ENCODE data around the gene NTSR2. TPM values are rescaled to one million over a fixed set of nuclear protein-coding genes. Genes with fewer than 3 reads are reported as not detected.
"Not testable (repeated sequence)": the region's sequence is repeated elsewhere in the genome, so short reads cannot be mapped to it uniquely, and the experiment has no call there.

The NTSR2 gene
- total and polyA plus RNA-seq, 2 experiments from 2014 or later, result not detected

GRCh38 chr2:11662882-11663281 lies 7.1 kb downstream of the NTSR2 start:
- no peak for DNase-seq (ENCODE audit: low read depth in 1 of 2, low spot score in 1 of 2)
- TF ChIP-seq CTCF (IDR thresholded peaks at IDR 0.05; ENCODE audit: low read depth, low read length), result no peak
- no peak overlapping the region for H3K27ac ChIP-seq

GRCh38 chr2:11661891-11662435 lies 8.0 kb downstream of the NTSR2 start:
- Histone ChIP-seq H3K4me3 (no peak overlapping the region), H3K27me3 (no peaks in the 10 kb centered on the region), H3K27ac (no peak overlapping the region), H3K4me1 (ENCODE audit: low read depth) (no peaks in the 10 kb centered on the region), H3K9me3 (ENCODE audit: low read depth) (no peaks in the 10 kb centered on the region), H3K36me3 (no peaks in the 10 kb centered on the region)
- TF ChIP-seq CTCF (IDR thresholded peaks at IDR 0.05; ENCODE audit: low read depth, low read length), result no peak
- DNase-seq (ENCODE audit: low read depth in 1 of 2, low spot score in 1 of 2), result no peak

More at GRCh38 chr2:11662882-11663281, 7.1 kb downstream of the NTSR2 start:
- Histone ChIP-seq H3K4me1 (ENCODE audit: low read depth) (no peaks in the 10 kb centered on the region), H3K27me3 (peaks cover 6% of the 10 kb centered on the region), H3K4me3 (no peak overlapping the region), H3K9me3 (ENCODE audit: low read depth) (no peaks in the 10 kb centered on the region), H3K36me3 (no peaks in the 10 kb centered on the region)

GRCh38 chr2:11660396-11660795 lies 9.6 kb downstream of the NTSR2 start:
- H3K4me1 ChIP-seq (ENCODE audit: low read depth); DNase-seq (ENCODE audit: low read depth in 1 of 2, low spot score in 1 of 2): not testable (repeated sequence)

GRCh38 chr2:11659851-11660250 lies 10.1 kb downstream of the NTSR2 start:
- no peak overlapping the region for H3K4me3 ChIP-seq
- no peaks in the 10 kb centered on the region for H3K9me3 ChIP-seq (ENCODE audit: low read depth)
- H3K36me3 ChIP-seq, result no peaks in the 10 kb centered on the region
- no peaks in the 10 kb centered on the region for H3K4me1 ChIP-seq (ENCODE audit: low read depth)
- no peak overlapping the region for H3K27ac ChIP-seq
- no peak for TF ChIP-seq CTCF (IDR thresholded peaks at IDR 0.05; ENCODE audit: low read depth, low read length)
- DNase-seq (ENCODE audit: low read depth in 1 of 2, low spot score in 1 of 2), result no peak
- no peaks in the 10 kb centered on the region for H3K27me3 ChIP-seq

More at GRCh38 chr2:11660396-11660795, 9.6 kb downstream of the NTSR2 start:
- H3K9me3 ChIP-seq (ENCODE audit: low read depth); H3K4me3 ChIP-seq; H3K36me3 ChIP-seq; H3K27ac ChIP-seq; H3K27me3 ChIP-seq: not testable (repeated sequence)

GRCh38 chr2:11659115-11659475 lies 10.9 kb downstream of the NTSR2 start:
- DNase-seq (ENCODE audit: low read depth in 1 of 2, low spot score in 1 of 2), result no peak
- Histone ChIP-seq H3K36me3 (no peaks in the 10 kb centered on the region), H3K4me1 (ENCODE audit: low read depth) (no peaks in the 10 kb centered on the region), H3K27ac (no peak overlapping the region), H3K4me3 (no peak overlapping the region), H3K9me3 (ENCODE audit: low read depth) (no peaks in the 10 kb centered on the region), H3K27me3 (no peaks in the 10 kb centered on the region)
- no peak for TF ChIP-seq CTCF (IDR thresholded peaks at IDR 0.05; ENCODE audit: low read depth, low read length)

- DNase-seq (ENCODE audit: low read depth in 1 of 2, low spot score in 1 of 2), result no peak
- TF ChIP-seq CTCF (IDR thresholded peaks at IDR 0.05; ENCODE audit: low read depth, low read length), result no peak
- Histone ChIP-seq H3K4me1 (ENCODE audit: low read depth) (no peaks in the 10 kb centered on the region), H3K36me3 (no peaks in the 10 kb centered on the region), H3K9me3 (ENCODE audit: low read depth) (no peaks in the 10 kb centered on the region), H3K27me3 (no peaks in the 10 kb centered on the region), H3K4me3 (no peak overlapping the region), H3K27ac (no peak overlapping the region)
Measured at GRCh38 chr2:11658208-11659114, 11.5 kb downstream of the NTSR2 start.
